ENCODE measurements around the gene NXPH1.

NXPH1 gene

DNA sequence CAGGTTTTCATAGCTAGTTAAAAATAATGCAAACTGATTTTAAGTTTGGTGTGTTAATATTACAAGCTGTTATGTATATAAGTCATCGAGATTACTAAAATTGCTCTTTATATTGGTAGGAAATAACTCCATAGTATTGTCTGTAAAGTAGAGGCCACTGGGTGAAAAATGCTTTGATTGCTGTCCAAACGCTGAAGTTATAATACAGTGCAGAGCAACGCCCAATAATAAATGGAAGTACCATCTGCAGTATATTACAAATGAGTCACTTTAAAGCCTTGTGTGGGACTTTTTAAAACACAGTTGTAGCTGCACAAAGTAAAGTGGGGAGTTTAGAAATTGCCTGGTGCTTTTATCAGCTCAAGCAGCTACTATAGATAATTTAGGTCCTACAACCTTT is 196.1 kb downstream of the NXPH1 start:
- FAIRE-seq, result no peak
- TF ChIP-seq POLR2A (IDR thresholded peaks at IDR 0.05; ENCODE audit: low read depth, low read length), result no peak
- TF ChIP-seq SPI1 (IDR thresholded peaks at IDR 0.05; ENCODE audit: low read depth, low read length), result no peak
- TF ChIP-seq POLR2AphosphoS5 (IDR thresholded peaks at IDR 0.05; ENCODE audit: low read depth, low read length), result no peak
- no peak for TF ChIP-seq POU2F2 (IDR thresholded peaks at IDR 0.05; ENCODE audit: low read depth, low read length)
- no peak for TF ChIP-seq TAF1 (IDR thresholded peaks at IDR 0.05; ENCODE audit: low read depth, low read length)
- TF ChIP-seq PAX5 (IDR thresholded peaks at IDR 0.05; ENCODE audit: insufficient read depth, low read length, severe bottlenecking), result no peak
- no peak for DNase-seq (ENCODE audit: insufficient read length, low spot score)

- FAIRE-seq, result no peak
- DNase-seq (ENCODE audit: insufficient read length, low spot score), result no peak
- TF ChIP-seq POLR2AphosphoS5 (IDR thresholded peaks at IDR 0.05; ENCODE audit: low read depth, low read length) (no peak), PAX5 (IDR thresholded peaks at IDR 0.05; ENCODE audit: insufficient read depth, low read length, severe bottlenecking) (no peak), POLR2A (IDR thresholded peaks at IDR 0.05; ENCODE audit: low read depth, low read length) (no peak), TAF1 (IDR thresholded peaks at IDR 0.05; ENCODE audit: low read depth, low read length) (no peak), SPI1 (IDR thresholded peaks at IDR 0.05; ENCODE audit: low read depth, low read length) (no peak), POU2F2 (IDR thresholded peaks at IDR 0.05; ENCODE audit: low read depth, low read length) (no peak)
Observed at GRCh38 chr7:8637322-8637721, 203.9 kb downstream of the NXPH1 start.

GRCh38 chr7:8638076-8638475 is 204.7 kb downstream of the NXPH1 start:
- TF ChIP-seq PAX5 (IDR thresholded peaks at IDR 0.05; ENCODE audit: insufficient read depth, low read length, severe bottlenecking) (no peak), POLR2AphosphoS5 (IDR thresholded peaks at IDR 0.05; ENCODE audit: low read depth, low read length) (no peak), SPI1 (IDR thresholded peaks at IDR 0.05; ENCODE audit: low read depth, low read length) (no peak), POU2F2 (IDR thresholded peaks at IDR 0.05; ENCODE audit: low read depth, low read length) (no peak), POLR2A (IDR thresholded peaks at IDR 0.05; ENCODE audit: low read depth, low read length) (no peak), TAF1 (IDR thresholded peaks at IDR 0.05; ENCODE audit: low read depth, low read length) (no peak)
- DNase-seq (ENCODE audit: insufficient read length, low spot score) (no peak), FAIRE-seq (no peak)

GRCh38 chr7:8639668-8640067 is 206.3 kb downstream of the NXPH1 start:
- DNase-seq (ENCODE audit: insufficient read length, low spot score) (no peak), FAIRE-seq (no peak)
- no peak for TF ChIP-seq SPI1 (IDR thresholded peaks at IDR 0.05; ENCODE audit: low read depth, low read length)
- no peak for TF ChIP-seq PAX5 (IDR thresholded peaks at IDR 0.05; ENCODE audit: insufficient read depth, low read length, severe bottlenecking)
- no peak for TF ChIP-seq POLR2A (IDR thresholded peaks at IDR 0.05; ENCODE audit: low read depth, low read length)
- no peak for TF ChIP-seq POLR2AphosphoS5 (IDR thresholded peaks at IDR 0.05; ENCODE audit: low read depth, low read length)
- TF ChIP-seq TAF1 (IDR thresholded peaks at IDR 0.05; ENCODE audit: low read depth, low read length), result no peak
- TF ChIP-seq POU2F2 (IDR thresholded peaks at IDR 0.05; ENCODE audit: low read depth, low read length), result no peak

- no peak for DNase-seq (ENCODE audit: insufficient read length, low spot score)
- no peak for FAIRE-seq
- TF ChIP-seq TAF1 (IDR thresholded peaks at IDR 0.05; ENCODE audit: low read depth, low read length), result no peak
- TF ChIP-seq POLR2AphosphoS5 (IDR thresholded peaks at IDR 0.05; ENCODE audit: low read depth, low read length), result no peak
- no peak for TF ChIP-seq POU2F2 (IDR thresholded peaks at IDR 0.05; ENCODE audit: low read depth, low read length)
- TF ChIP-seq PAX5 (IDR thresholded peaks at IDR 0.05; ENCODE audit: insufficient read depth, low read length, severe bottlenecking), result no peak
- no peak for TF ChIP-seq POLR2A (IDR thresholded peaks at IDR 0.05; ENCODE audit: low read depth, low read length)
- TF ChIP-seq SPI1 (IDR thresholded peaks at IDR 0.05; ENCODE audit: low read depth, low read length), result no peak
Observed at GRCh38 chr7:8640671-8641070, 207.3 kb downstream of the NXPH1 start.

GRCh38 chr7:8668627-8669500 is 235.5 kb downstream of the NXPH1 start:
- FAIRE-seq (no peak), DNase-seq (ENCODE audit: insufficient read length, low spot score) (no peak)
- TF ChIP-seq POLR2A (IDR thresholded peaks at IDR 0.05; ENCODE audit: low read depth, low read length), result no peak
- TF ChIP-seq SPI1 (IDR thresholded peaks at IDR 0.05; ENCODE audit: low read depth, low read length), result no peak
- TF ChIP-seq PAX5 (IDR thresholded peaks at IDR 0.05; ENCODE audit: insufficient read depth, low read length, severe bottlenecking), result no peak
- no peak for TF ChIP-seq POU2F2 (IDR thresholded peaks at IDR 0.05; ENCODE audit: low read depth, low read length)
- no peak for TF ChIP-seq TAF1 (IDR thresholded peaks at IDR 0.05; ENCODE audit: low read depth, low read length)
- TF ChIP-seq POLR2AphosphoS5 (IDR thresholded peaks at IDR 0.05; ENCODE audit: low read depth, low read length), result no peak

DNA sequence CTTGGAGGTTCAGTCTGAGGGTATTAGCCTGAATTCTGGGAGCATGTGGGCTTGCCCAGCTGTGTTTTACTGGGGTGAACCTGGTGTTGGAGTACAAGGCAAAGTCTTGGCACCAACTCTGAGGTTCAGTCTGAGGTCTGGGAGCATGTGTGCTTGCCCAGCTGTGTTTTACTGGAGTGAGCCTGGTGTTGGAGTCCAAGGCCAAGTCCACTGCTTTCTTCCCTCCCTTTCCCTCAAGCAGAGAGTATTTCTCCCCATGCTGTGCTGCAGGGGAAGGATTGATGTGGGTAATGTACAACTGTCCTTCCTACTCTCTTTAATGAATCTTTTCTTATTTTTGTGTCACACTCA is 236.1 kb downstream of the NXPH1 start:
- TF ChIP-seq PAX5 (IDR thresholded peaks at IDR 0.05; ENCODE audit: insufficient read depth, low read length, severe bottlenecking), result no peak
- TF ChIP-seq POU2F2 (IDR thresholded peaks at IDR 0.05; ENCODE audit: low read depth, low read length), result no peak
- TF ChIP-seq TAF1 (IDR thresholded peaks at IDR 0.05; ENCODE audit: low read depth, low read length), result no peak
- no peak for TF ChIP-seq POLR2A (IDR thresholded peaks at IDR 0.05; ENCODE audit: low read depth, low read length)
- no peak for TF ChIP-seq SPI1 (IDR thresholded peaks at IDR 0.05; ENCODE audit: low read depth, low read length)
- TF ChIP-seq POLR2AphosphoS5 (IDR thresholded peaks at IDR 0.05; ENCODE audit: low read depth, low read length), result no peak

DNA sequence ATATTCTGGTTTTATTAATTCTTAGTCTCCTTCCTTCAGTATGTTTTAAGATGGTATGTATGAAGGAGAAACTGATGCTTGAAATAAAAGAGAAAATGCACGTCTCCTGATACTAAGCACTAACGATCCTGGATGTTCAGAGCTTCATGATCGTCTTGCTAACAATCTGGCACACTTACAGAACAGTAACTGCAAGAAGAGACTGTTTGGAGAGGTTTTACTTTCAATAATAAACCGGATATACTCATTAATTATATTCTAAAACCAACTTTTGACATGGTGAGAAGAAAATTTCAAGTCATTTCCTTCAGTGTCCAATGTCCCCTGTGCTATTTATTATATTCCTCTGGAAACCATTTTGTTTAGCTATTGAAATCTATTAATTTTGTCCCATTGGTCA is 251.0 kb downstream of the NXPH1 start:
- DNase-seq (ENCODE audit: insufficient read length, low spot score), result no peak
- no peak for TF ChIP-seq POU2F2 (IDR thresholded peaks at IDR 0.05; ENCODE audit: low read depth, low read length)

More for the DNA sequence above, 236.1 kb downstream of the NXPH1 start:
- DNase-seq (ENCODE audit: insufficient read length, low spot score) (no peak), FAIRE-seq (no peak)

GRCh38 chr7:8699875-8700624 is 266.6 kb downstream of the NXPH1 start:
- FAIRE-seq, result no peak
- no peak for DNase-seq (ENCODE audit: insufficient read length, low spot score)
- TF ChIP-seq POU2F2 (IDR thresholded peaks at IDR 0.05; ENCODE audit: low read depth, low read length) (no peak), SPI1 (IDR thresholded peaks at IDR 0.05; ENCODE audit: low read depth, low read length) (no peak), TAF1 (IDR thresholded peaks at IDR 0.05; ENCODE audit: low read depth, low read length) (no peak), PAX5 (IDR thresholded peaks at IDR 0.05; ENCODE audit: insufficient read depth, low read length, severe bottlenecking) (no peak), POLR2AphosphoS5 (IDR thresholded peaks at IDR 0.05; ENCODE audit: low read depth, low read length) (no peak), POLR2A (IDR thresholded peaks at IDR 0.05; ENCODE audit: low read depth, low read length) (no peak)

More for the DNA sequence above, 251.0 kb downstream of the NXPH1 start:
- FAIRE-seq, result no peak
